ENCODE data around the gene MARVELD1.

Gene MARVELD1

DNA sequence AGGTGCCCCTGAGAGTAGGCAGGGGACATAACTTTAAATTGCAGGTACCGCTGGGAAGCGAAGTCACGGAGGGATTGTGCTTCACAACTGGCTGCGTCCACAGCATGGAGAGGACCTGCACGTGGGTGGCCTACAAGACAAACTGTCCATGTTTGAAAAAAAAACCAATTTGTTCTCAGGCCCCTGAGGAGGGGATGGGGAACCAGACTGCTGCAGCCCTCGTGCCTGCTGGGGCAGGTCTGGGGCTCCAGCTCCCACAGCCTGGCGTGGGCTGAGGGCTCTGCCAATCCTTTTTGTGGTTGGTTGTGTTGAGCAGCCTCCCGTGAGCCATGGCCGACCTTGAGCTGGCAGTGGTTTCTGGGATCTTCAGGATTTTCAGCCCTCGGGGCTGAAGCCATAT, 48.5 kb downstream of the MARVELD1 start:
- no peak for DNase-seq (ENCODE audit: extremely low read depth, low read depth)
- TF ChIP-seq, protein P1, sequence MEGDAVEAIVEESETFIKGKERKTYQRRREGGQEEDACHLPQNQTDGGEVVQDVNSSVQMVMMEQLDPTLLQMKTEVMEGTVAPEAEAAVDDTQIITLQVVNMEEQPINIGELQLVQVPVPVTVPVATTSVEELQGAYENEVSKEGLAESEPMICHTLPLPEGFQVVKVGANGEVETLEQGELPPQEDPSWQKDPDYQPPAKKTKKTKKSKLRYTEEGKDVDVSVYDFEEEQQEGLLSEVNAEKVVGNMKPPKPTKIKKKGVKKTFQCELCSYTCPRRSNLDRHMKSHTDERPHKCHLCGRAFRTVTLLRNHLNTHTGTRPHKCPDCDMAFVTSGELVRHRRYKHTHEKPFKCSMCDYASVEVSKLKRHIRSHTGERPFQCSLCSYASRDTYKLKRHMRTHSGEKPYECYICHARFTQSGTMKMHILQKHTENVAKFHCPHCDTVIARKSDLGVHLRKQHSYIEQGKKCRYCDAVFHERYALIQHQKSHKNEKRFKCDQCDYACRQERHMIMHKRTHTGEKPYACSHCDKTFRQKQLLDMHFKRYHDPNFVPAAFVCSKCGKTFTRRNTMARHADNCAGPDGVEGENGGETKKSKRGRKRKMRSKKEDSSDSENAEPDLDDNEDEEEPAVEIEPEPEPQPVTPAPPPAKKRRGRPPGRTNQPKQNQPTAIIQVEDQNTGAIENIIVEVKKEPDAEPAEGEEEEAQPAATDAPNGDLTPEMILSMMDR (IDR thresholded peaks at IDR 0.05; ENCODE audit: low read depth, low read length, missing control alignments): no peak
- H3K4me3 ChIP-seq (replicated peaks; ENCODE audit: low read depth, low read length): no peak overlapping the region

DNA sequence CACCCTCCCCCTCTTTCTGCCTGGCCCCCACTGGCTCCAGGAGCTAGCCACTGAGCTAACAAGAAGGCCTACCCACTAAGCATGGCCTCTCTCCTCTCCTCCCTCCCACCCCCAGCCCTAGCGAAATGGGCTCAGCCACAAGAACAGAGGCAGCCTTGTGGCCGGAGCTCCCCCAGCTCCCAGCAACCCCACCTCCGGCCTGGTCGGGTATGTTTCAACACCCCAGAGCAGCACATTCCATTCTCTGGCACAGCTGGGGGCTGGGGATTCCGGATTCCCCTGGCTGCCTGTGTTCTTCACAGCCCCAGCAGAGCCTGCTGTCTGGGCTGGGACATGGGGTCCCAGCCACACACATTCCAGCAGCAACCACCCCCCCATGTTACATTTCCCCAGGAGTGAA, 49.3 kb downstream of the MARVELD1 start:
- DNase-seq (ENCODE audit: extremely low read depth, low read depth): no peak
- TF ChIP-seq, protein P1 (IDR thresholded peaks at IDR 0.05; ENCODE audit: low read depth, low read length, missing control alignments): no peak

DNA sequence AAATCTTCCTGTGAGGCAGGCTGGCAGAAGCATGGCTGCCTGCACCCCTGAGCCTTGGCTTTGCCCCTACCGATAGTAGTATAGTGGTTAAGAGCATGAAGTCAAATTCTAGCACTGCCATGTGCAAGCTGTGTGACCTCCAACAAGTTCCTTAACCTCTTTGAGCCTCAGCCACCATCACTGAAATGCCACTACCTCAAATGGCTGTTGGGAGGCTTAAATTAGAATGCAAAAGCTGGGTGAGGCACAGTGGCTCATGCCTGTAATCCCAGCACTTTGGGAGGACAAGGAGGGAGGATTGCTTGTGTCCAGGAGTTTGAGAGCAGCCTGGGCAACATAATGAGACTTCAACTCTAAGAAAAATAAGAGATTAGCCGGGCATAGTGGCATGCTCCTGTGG, 49.9 kb downstream of the MARVELD1 start:
- H3K4me3 ChIP-seq (replicated peaks; ENCODE audit: low read depth, low read length): no peak overlapping the region
- TF ChIP-seq, protein P1 (IDR thresholded peaks at IDR 0.05; ENCODE audit: low read depth, low read length, missing control alignments): no peak

More for the DNA sequence above, 49.3 kb downstream of the MARVELD1 start:
- no peak overlapping the region for H3K4me3 ChIP-seq (replicated peaks; ENCODE audit: low read depth, low read length)

DNA sequence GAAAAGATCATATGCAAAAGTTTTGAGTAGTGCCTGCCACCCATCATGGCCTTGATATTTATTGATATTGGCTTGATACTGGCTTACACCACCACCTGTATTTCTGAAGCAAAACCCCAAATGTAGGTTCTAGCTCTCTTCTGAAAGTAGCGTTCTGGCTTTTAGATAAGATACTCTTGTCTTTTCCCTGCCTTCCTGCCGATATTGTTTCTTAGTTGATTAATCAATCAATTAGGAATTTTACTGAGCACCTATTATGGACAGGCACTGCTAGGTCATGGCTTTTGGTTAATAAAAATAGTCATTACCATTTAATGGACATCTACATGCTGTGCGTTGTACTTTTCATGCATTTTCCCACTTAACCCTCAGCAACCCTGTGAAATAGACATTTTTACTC, 50.4 kb downstream of the MARVELD1 start:
- H3K4me3 ChIP-seq (replicated peaks; ENCODE audit: low read depth, low read length): no peak overlapping the region
- TF ChIP-seq, protein P1 (IDR thresholded peaks at IDR 0.05; ENCODE audit: low read depth, low read length, missing control alignments): no peak
- no peak for DNase-seq (ENCODE audit: extremely low read depth, low read depth)

More for the DNA sequence above, 49.9 kb downstream of the MARVELD1 start:
- DNase-seq (ENCODE audit: extremely low read depth, low read depth): no peak

DNA sequence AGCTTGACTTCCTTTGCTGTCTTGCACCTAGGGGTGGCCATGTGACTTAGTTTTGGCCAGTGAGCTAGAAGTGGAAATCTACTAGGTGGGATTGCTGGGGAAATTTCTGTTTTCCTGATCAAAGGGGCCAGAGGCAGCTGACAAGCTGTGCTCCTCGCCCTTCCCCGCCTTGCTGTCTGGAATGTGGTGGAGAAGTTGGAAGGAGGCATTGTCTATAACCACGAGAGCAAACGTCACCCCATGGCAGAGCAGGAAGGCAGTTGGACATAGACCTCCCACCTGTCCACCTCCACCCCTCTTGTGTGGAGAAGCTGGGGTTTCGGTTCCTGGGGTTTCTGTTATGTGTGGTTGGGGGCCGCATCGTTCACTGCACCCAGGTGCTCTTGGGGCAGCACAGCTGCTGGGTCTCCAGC, 51.0 kb downstream of the MARVELD1 start:
- TF ChIP-seq, protein P1 (IDR thresholded peaks at IDR 0.05; ENCODE audit: low read depth, low read length, missing control alignments): no peak
- H3K4me3 ChIP-seq (replicated peaks; ENCODE audit: low read depth, low read length): no peak overlapping the region
- no peak for DNase-seq (ENCODE audit: extremely low read depth, low read depth)

DNA sequence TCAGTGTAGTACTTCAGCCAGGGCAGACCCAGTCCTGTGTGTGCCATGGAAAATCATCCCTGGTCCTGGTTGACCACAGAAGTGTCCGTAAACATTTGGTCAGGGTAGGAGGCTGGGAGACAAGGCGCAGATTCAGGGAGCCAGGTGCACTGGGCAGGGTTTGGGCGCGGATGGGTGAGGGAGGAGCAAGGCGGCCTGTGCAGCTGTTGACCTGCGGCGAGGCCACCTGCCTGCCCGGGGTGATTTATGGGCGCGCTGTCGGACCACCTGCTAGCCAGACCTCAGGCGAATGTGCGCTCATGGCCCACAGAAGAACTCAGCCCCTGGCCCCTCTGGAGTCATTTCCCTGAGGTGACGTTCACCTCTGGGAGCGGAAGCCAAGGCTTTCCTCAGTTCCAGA, 51.7 kb downstream of the MARVELD1 start:
- no peak for DNase-seq (ENCODE audit: extremely low read depth, low read depth)
- TF ChIP-seq, protein P1 (IDR thresholded peaks at IDR 0.05; ENCODE audit: low read depth, low read length, missing control alignments): no peak
- H3K4me3 ChIP-seq (replicated peaks; ENCODE audit: low read depth, low read length): no peak overlapping the region

DNA sequence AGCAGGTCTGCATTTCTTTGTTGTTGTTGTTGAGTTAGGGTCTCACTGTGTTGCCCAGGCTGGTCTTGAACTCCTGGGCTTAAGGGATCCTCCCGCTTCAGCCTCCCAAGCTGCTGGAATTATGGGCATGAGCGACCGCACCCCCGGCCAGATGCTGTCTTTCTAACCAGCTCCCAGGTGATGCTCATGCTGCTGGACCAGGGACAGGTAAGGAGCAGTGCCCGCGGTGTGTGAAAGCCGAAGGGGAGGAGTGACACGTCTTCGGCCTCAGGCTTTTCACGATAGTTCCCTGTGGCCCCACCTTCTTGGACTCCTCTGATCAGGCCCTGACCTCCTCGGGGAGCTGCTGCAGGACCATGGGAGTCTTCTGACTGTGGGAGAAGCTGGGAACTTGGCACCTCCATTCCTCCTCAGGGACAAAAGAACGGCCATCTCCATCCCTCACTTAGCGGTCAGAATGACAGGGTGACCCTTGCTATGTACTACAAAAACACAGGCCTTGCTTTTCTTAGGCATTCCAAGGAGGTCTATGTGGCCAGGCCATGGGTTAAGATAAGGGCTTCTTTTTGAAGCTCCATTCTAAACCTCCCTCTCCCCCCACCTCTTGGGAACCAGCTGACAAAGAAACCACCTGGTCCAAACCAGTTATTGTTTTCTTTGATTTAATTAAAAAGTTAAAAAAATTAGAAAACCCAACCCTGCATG, 52.7 kb downstream of the MARVELD1 start:
- DNase-seq (ENCODE audit: extremely low read depth, low read depth): no peak
- TF ChIP-seq, protein P1 (IDR thresholded peaks at IDR 0.05; ENCODE audit: low read depth, low read length, missing control alignments): no peak
- H3K4me3 ChIP-seq (replicated peaks; ENCODE audit: low read depth, low read length): no peak overlapping the region
